T-helper 1 cell (primary cell): ENCODE data around the gene CATSPERE.
A peak's percentile ranks its signal among the peaks of the same experiment; 100 is the strongest.
"Not testable (repeated sequence)": the region's sequence is repeated elsewhere in the genome, so short reads cannot be mapped to it uniquely, and the experiment has no call there.

Source experiments
- DNase-seq, 5 donors: peaks; one replicate each; pipeline ENCODE4 v3.0.0-alpha.2; 2012 to 2020

The CATSPERE gene

GRCh38 chr1:244449936-244450508 is 11.1 kb upstream of the CATSPERE start:
- DNase-seq = no peak

- peak; percentile 28 to 71 (median 51) for DNase-seq
These were observed 10.2 kb upstream of the CATSPERE start for GRCh38 chr1:244450597-244451538.

- DNase-seq = no peak
These were observed 9.5 kb upstream of the CATSPERE start, which contains the start of gene ADSS2 for GRCh38 chr1:244451539-244451950. ADSS2 (minus strand) TSS chr1:244451909; CDS start chr1:244451817, 92 bp downstream.

DNA sequence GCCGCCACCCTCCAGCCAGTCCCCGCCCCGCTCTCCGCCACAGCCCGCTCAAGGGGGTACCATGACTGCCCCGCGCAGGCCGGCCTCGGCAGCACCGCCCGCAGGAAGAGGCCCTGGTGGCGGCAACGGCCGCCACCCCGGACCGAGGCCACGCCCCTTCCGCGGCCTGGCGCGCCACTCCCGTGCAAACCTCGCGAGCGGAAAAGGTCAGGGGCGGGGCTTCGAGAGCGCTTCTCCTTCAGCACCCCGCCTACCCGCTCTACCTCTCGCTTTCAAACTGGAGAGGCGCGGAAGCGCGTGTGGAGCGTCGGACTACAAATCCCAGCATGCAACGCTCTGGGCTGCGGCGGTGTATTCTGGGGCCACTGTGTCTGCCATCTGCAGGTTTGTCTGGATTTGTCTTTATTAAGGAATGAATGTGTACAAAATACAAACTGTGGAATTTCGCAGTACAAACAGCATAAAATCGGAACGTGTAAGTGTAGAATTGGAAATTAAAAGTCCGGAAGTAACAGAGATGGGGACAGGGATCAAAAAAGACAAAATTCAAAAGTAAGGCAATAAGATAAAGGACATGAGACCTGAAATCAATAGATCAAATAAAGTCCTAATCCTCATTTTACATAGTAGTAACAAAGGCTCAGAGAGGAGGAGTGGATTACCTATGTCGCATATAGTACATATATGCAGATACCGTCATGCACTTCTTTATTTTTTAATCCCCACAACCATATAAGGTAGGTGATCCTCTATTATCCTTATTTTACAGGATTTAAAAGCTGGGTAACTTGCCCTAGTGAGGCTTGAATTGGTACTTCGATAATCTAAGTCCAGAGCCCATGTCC is 8.9 kb upstream of the CATSPERE start:
- DNase-seq = peak; percentile 99

DNA sequence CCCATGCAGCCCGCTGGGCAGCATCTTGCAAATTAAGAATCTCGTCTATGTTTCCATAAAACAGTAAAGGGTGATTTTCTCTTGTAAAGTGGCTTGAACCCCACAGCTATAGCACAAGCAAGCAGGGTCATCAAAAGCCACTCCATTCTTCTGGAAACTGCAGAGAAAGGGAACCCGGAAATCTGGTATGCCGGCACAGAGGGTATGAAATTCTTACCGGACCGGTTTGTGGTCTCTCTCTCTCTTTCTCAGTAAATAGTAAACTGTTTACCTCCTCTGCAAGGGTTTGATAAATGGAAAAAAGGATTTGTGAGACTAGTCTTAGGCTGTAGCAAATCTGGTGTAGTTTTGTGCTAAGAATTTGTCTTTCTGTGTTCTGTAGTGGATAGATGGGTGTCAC is 6.7 kb upstream of the CATSPERE start:
- DNase-seq = no peak

GRCh38 chr1:244456586-244456985 is 4.5 kb upstream of the CATSPERE start:
- no peak for DNase-seq

DNA sequence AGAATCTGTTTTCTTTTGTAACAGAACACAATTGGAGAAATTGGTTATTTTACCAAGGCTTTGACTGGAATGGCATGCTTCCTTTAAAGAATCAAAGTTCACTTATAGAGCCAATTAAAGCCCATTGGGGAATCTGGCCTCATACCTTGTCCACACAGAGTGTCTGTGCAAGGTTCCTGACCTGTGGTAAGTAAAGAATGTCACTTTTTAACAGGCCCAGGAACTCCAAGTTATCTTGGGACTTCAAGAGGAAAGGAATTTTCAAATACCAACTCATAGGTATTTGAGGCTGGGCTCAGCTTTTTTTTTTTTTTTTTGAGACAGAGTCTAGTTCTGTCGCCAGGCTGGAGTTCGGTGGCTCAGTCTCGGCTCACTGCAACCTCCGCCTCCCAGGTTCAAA is 2.3 kb upstream of the CATSPERE start:
- DNase-seq = no peak

DNA sequence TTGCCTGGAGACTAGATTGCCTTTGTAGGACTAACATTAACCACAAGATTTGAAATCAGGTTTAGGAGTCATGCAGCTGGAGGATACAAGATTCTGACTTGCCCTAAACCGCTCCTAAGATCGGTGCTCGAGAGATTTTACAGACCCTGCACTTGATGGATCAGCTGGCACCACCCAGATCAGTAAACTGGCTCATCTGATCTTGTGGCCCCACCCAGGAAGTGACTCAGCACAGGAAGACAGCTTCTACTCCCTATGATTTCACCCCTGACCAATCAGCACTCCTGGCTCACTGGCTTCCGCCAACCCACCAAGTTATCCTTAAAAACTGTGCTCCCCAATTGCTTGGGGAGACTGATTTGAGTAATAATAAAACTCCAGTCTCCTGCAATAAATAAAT is 876 bp upstream of the CATSPERE start:
- DNase-seq = peak in 1 of 5 donors; percentile 60

DNA sequence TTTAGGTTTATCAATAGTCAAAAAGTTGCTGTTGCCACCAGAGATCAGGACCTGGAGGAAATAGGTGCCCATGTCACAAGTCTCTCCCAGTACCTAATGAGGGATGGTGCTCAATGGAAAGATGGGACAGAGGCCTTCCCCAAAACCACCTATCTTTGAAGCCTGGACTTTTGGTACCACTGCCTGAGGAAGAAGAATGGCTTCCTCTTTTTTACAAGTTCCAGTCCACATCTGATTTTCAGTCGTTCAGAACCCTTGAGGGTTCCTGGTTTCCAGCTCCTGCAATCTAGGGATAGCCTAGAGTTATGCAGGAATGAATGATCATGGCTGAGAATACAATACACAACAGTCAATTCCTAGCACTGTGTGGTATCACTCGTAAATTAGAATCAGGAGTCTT is 5.7 kb downstream of the CATSPERE start:
- DNase-seq = no peak

DNA sequence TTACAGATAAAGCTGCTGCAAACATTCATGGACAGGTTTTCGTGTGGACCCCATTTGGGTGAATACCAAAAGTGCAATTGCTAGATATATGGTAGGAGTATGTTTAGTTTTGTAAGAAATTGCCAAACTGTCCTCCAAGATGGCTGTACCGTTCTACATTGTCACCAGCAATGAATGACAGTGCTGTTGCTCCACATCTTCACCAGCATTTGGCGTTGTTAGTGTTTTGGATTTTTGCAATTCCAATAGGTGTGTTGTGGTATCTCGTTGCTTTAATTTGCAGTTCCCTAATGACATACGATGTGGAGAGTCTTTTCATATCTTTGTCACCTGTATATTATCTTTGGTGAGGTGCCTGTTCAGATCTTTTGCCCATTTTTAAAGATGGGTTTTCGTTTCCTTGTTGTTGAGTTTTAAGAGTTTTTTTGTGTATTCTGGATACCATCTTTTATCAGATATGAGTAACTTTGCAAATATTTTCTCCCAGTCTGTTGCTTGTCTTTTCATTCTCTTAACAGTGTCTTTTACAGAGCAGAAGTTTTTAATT is 12.1 kb downstream of the CATSPERE start:
- no peak for DNase-seq

- not testable (repeated sequence) for DNase-seq
These were observed 23.9 kb downstream of the CATSPERE start for GRCh38 chr1:244484971-244485370.

GRCh38 chr1:244494653-244495052 is 33.6 kb downstream of the CATSPERE start:
- DNase-seq = no peak

- no peak for DNase-seq
These were observed 35.1 kb downstream of the CATSPERE start for GRCh38 chr1:244496186-244496585.

- DNase-seq = no peak
These were observed 36.7 kb downstream of the CATSPERE start for GRCh38 chr1:244497805-244498204.

GRCh38 chr1:244499484-244499883 is 38.4 kb downstream of the CATSPERE start:
- DNase-seq = not testable (repeated sequence)

DNA sequence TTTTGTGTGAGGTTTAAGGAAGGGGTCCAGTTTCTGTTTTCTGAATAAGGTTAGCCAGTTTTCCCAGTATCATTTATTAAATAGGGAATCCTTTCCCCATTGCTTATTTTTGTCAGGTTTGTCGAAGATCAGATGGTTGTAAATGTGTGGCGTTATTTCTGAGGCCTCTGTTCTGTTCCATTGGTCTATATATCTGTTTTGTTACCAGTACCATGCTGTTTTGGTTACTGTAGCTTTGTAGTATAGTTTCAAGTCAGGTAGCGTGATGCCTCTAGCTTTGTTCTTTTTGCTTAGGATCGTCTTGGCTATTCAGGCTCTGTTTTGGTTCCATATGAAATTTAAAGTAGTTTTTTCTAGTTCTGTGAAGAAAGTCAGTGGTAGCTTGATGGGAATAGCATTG is 39.4 kb downstream of the CATSPERE start:
- not testable (repeated sequence) for DNase-seq

DNA sequence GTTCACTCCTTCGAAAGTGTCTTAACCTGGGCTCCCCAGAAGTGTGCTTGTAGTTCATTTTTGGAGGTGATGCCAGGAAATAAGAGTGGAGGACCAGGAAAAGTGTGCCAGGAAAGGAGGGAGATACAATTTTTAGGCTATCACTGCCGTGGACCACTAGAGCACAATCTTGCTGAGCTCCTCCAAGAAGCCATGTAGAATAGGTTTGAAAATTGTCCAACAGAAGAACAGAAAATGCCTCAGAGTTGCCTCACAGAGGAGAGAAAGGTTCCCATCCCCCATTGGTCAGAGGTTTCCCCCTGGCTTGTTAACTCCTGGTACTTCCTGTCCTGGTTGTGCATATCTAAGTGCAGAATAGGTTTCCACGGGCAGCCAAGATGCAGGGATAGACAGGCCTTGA is 41.6 kb downstream of the CATSPERE start:
- DNase-seq = no peak

DNA sequence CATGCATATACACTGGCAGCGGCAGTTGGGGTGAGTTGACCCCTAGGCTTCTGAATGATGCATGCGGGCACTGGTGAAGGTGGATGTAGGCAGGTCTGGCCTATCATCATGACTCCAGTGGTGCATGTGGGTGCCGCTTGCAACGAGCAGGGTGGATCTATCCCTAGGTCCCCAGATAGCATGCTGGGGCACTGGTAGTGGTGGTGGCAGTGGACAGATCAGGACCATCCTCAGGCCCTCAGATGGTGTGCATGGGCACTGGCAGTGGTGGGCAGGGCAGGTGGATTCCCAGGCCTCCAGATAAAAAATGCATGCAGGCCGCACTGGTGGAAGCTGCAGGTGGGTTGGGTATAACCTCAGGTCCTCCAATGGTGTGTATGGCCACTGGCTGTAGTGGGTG is 52.4 kb downstream of the CATSPERE start:
- no peak for DNase-seq

GRCh38 chr1:244515680-244516079 is 54.6 kb downstream of the CATSPERE start:
- DNase-seq = no peak

DNA sequence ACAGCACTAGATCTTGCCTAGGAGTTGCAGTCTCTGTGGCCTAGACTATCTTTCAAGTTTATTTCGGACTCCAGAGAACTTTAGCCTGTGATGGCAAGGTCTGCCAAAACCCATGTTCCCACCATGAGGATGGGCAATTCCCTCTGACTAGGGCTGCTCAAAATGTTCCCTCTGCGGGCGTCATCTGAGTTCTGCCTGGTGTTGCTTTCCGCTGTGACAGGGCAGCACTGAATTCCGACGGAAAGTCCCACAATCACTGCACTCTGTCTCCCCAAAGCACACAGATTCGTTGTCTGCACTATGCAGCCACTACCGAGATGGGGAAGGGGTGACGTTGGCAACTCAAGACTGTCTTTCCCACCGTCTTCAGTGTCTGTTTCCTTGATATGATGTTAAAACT is 75.2 kb downstream of the CATSPERE start:
- DNase-seq = no peak

GRCh38 chr1:244545511-244545910 is 84.4 kb downstream of the CATSPERE start:
- no peak for DNase-seq

- DNase-seq = no peak
These were observed 87.6 kb downstream of the CATSPERE start for GRCh38 chr1:244548558-244549115.
